HG03457 (cell line): ENCODE results near the gene TYRO3.
"Not testable (repeated sequence)": the region's sequence is repeated elsewhere in the genome, so short reads cannot be mapped to it uniquely, and the experiment has no call there.

Experiments used
- ATAC-seq: cut with Tn5 transposase; IDR thresholded peaks from one replicate; pipeline ENCODE4 v1.9.1; 2021; ENCODE audit warnings: moderate number of reproducible peaks; ENCODE audit not compliant: unreplicated experiment

Gene TYRO3

GRCh38 chr15:41572866-41573265 is 13.9 kb downstream of the TYRO3 start:
- ATAC-seq, result no peak

GRCh38 chr15:41573396-41573795 is 14.4 kb downstream of the TYRO3 start:
- ATAC-seq, result no peak

- ATAC-seq, result no peak
These were observed 15.1 kb downstream of the TYRO3 start for GRCh38 chr15:41574158-41574557.

- no peak for ATAC-seq
These were observed 16.3 kb downstream of the TYRO3 start for GRCh38 chr15:41575282-41575681.

- no peak for ATAC-seq
These were observed 19.1 kb downstream of the TYRO3 start for GRCh38 chr15:41577863-41578735.

GRCh38 chr15:41578736-41579383 is 19.8 kb downstream of the TYRO3 start:
- no peak for ATAC-seq

GRCh38 chr15:41581110-41581509 is 22.1 kb downstream of the TYRO3 start:
- ATAC-seq, result no peak

GRCh38 chr15:41583795-41584194 is 24.8 kb downstream of the TYRO3 start:
- ATAC-seq, result no peak

- no peak for ATAC-seq
These were observed 25.7 kb downstream of the TYRO3 start for GRCh38 chr15:41584636-41585126.

GRCh38 chr15:41585127-41586047 is 26.4 kb downstream of the TYRO3 start:
- no peak for ATAC-seq

- not testable (repeated sequence) for ATAC-seq
These were observed 27.7 kb downstream of the TYRO3 start for GRCh38 chr15:41586531-41587282.

- ATAC-seq, result not testable (repeated sequence)
These were observed 30.0 kb downstream of the TYRO3 start for GRCh38 chr15:41589018-41589417.

GRCh38 chr15:41589571-41589970 is 30.6 kb downstream of the TYRO3 start:
- not testable (repeated sequence) for ATAC-seq

GRCh38 chr15:41591217-41591616 is 32.2 kb downstream of the TYRO3 start:
- not testable (repeated sequence) for ATAC-seq

- not testable (repeated sequence) for ATAC-seq
These were observed 33.7 kb downstream of the TYRO3 start for GRCh38 chr15:41592718-41593117.

GRCh38 chr15:41594801-41595746 is 36.1 kb downstream of the TYRO3 start:
- ATAC-seq, result no peak

GRCh38 chr15:41596972-41597371 is 38.0 kb downstream of the TYRO3 start:
- ATAC-seq, result no peak

GRCh38 chr15:41597787-41598186 is 38.8 kb downstream of the TYRO3 start:
- no peak for ATAC-seq

- no peak for ATAC-seq
These were observed 40.0 kb downstream of the TYRO3 start for GRCh38 chr15:41599061-41599460.
